Measurements from ENCODE around the gene IDI1.

IDI1 gene

GRCh38 chr10:996031-996430 is 52.9 kb downstream of the IDI1 start:
- no peak for TF ChIP-seq CTCF (IDR thresholded peaks at IDR 0.05; ENCODE audit: borderline replicate concordance, insufficient read depth, low read depth, low read length)
- no peak overlapping the region for H3K4me3 ChIP-seq (ENCODE audit: low read depth, low read length)

GRCh38 chr10:995559-995926 is 53.4 kb downstream of the IDI1 start:
- no peak for TF ChIP-seq CTCF (IDR thresholded peaks at IDR 0.05; ENCODE audit: borderline replicate concordance, insufficient read depth, low read depth, low read length)
- no peak overlapping the region for H3K4me3 ChIP-seq (ENCODE audit: low read depth, low read length)

GRCh38 chr10:994836-995558 is 53.9 kb downstream of the IDI1 start:
- no peak overlapping the region for H3K4me3 ChIP-seq (ENCODE audit: low read depth, low read length)
- TF ChIP-seq CTCF (IDR thresholded peaks at IDR 0.05; ENCODE audit: borderline replicate concordance, insufficient read depth, low read depth, low read length), result no peak

- H3K4me3 ChIP-seq (ENCODE audit: low read depth, low read length), result no peak overlapping the region
- TF ChIP-seq CTCF (IDR thresholded peaks at IDR 0.05; ENCODE audit: borderline replicate concordance, insufficient read depth, low read depth, low read length), result no peak
These were observed 56.0 kb downstream of the IDI1 start for GRCh38 chr10:992871-993270.

GRCh38 chr10:992467-992866 is 56.5 kb downstream of the IDI1 start:
- TF ChIP-seq CTCF (IDR thresholded peaks at IDR 0.05; ENCODE audit: borderline replicate concordance, insufficient read depth, low read depth, low read length), result no peak
- no peak overlapping the region for H3K4me3 ChIP-seq (ENCODE audit: low read depth, low read length)

GRCh38 chr10:990808-991207 is 58.1 kb downstream of the IDI1 start:
- TF ChIP-seq CTCF (IDR thresholded peaks at IDR 0.05; ENCODE audit: borderline replicate concordance, insufficient read depth, low read depth, low read length), result no peak
- no peak overlapping the region for H3K4me3 ChIP-seq (ENCODE audit: low read depth, low read length)
